Keratinocyte (primary cell): ENCODE measurements around the gene SLC17A7.

Experiments used
- CTCF ChIP-seq, 3 experiments: IDR thresholded peaks in 1 of 3; conservative IDR thresholded peaks in 1 of 3; optimal IDR thresholded peaks in 1 of 3; 2 replicates in 2 of 3; 3 replicates in 1 of 3; pipeline versions ENCODE3 to v1.5.1; 2011; ENCODE audit warnings: low read length in 3 of 3, mild to moderate bottlenecking in 3 of 3, moderate library complexity in 2 of 3, control low read depth in 1 of 3, inconsistent platforms in 1 of 3; ENCODE audit not compliant: insufficient read depth in 2 of 3; ENCODE audit errors: extremely low read depth in 1 of 3
- EZH2 ChIP-seq: IDR thresholded peaks from one replicate; pipeline ENCODE4 v1.6.1; 2012; ENCODE audit warnings: inconsistent platforms, mild to moderate bottlenecking, low read length, moderate library complexity

- TF ChIP-seq CTCF (optimal IDR thresholded peaks at IDR 0.05 in 1 of 3, IDR thresholded peaks at IDR 0.05 in 1 of 3, conservative IDR thresholded peaks at IDR 0.05 in 1 of 3; ENCODE audit: extremely low read depth in 1 of 3, insufficient read depth in 2 of 3, low read length in 3 of 3) (no peak), EZH2 (peak; percentile 23)
Observed at GRCh38 chr19:49436381-49437017, 4.8 kb downstream of the SLC17A7 start.
